Nucleus accumbens (tissue), 56 donors: ENCODE measurements around the gene SRGAP3.

ENCODE experiments used
- DNase-seq, 56 donors: peaks; one replicate each; lab custom pipeline; 2025; lab: John Stamatoyannopoulos, UW

SRGAP3 gene

GRCh38 chr3:8954938-8955763 is 294.3 kb downstream of the SRGAP3 start:
- DNase-seq = no peak

GRCh38 chr3:8953313-8953712 is 296.1 kb downstream of the SRGAP3 start:
- no peak for DNase-seq

GRCh38 chr3:8952130-8952529 is 297.3 kb downstream of the SRGAP3 start:
- DNase-seq = no peak

- DNase-seq = no peak
These were observed 303.4 kb downstream of the SRGAP3 start for GRCh38 chr3:8945890-8946600.

- DNase-seq = no peak
These were observed 306.5 kb downstream of the SRGAP3 start for GRCh38 chr3:8942746-8943488.

- DNase-seq = no peak
These were observed 307.3 kb downstream of the SRGAP3 start for GRCh38 chr3:8942115-8942514.

- no peak for DNase-seq
These were observed 311.4 kb downstream of the SRGAP3 start for GRCh38 chr3:8938021-8938420.

- DNase-seq = no peak
These were observed 312.1 kb downstream of the SRGAP3 start for GRCh38 chr3:8937064-8938020.

GRCh38 chr3:8932507-8932906 is 316.9 kb downstream of the SRGAP3 start:
- DNase-seq = no peak

- peak in 1 of 56 donors; percentile 0 for DNase-seq
These were observed 318.1 kb downstream of the SRGAP3 start for GRCh38 chr3:8931342-8931741.
